ENCODE measurements around the gene KLHDC10.
A peak's percentile ranks its signal among the peaks of the same experiment; 100 is the strongest.
"Not testable (repeated sequence)": the region's sequence is repeated elsewhere in the genome, so short reads cannot be mapped to it uniquely, and the experiment has no call there.

Gene KLHDC10

DNA sequence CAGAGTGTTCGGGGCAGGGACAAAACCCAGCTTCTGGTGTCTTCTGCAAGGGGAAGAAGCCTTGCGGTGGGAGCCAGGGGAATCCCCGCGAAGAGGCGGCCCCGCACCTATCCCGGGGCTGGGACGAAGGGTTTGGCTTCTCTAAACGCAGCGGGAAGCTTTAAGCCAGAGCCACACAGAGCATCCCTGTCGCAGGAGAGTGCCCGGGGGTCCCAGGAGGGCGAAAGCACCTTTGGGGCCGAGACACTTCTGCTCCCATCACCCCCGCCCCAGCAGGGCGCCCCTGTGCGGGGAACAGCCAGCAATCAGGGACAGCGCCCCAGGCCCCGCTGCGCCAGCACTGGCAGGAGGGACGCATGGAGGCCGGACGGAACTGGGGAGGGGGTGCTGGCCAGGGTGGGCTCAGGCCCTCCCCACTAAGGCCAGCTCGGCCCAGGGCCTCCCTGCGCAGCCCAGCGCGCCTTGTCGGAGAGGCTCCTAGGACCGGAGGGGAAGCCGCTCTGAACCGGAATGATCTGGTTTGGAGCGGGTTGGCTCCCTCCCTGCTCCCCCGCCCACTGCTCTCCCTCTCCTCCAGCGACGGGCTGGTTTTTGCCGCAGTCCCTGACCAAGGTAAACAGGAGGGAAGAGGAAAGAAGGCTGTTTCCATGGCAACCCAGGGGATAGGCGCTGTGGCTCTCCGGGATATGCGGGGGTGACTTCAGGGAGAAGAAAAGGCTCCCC, 71.0 kb downstream of the KLHDC10 start:
- DNase-seq (ENCODE audit: low spot score) = peak; percentile 91

DNA sequence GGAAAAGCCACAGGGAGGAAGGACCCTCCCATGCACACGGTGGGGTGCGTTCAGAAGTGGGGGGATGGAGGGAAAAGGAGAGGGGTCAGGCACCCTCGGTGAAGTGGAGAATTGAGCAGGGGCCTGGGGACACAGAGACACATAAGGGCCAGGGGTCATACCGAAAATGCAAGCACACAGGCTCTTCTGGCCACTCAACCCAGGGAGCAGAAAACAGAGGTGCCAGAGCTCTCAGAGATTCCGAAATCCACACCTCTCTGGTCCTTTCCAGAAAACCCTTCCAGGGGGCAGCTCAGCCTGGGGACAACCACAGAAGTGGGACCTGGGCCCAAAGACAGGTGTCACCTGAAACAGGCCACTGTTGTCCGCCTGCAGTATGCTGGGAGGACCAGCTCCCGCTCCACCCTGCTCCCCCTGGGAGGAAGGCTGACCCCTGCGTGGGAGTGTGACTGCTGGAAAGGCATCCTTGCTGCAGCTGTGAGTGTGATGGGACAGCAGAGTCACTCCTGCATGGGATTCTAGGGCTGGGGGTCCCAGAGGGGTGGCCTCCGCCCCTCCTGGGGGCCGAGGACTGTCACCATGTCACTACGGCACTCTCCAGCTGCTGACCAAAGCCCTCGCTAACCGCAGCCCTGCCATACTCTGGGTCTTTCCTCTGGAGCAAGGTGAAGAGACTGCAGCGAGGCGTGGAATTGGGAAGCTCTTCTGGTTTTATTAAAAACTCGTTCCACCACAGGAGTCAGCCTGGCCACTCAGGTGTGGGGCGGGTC, 71.7 kb downstream of the KLHDC10 start:
- DNase-seq (ENCODE audit: low spot score) = no peak

DNA sequence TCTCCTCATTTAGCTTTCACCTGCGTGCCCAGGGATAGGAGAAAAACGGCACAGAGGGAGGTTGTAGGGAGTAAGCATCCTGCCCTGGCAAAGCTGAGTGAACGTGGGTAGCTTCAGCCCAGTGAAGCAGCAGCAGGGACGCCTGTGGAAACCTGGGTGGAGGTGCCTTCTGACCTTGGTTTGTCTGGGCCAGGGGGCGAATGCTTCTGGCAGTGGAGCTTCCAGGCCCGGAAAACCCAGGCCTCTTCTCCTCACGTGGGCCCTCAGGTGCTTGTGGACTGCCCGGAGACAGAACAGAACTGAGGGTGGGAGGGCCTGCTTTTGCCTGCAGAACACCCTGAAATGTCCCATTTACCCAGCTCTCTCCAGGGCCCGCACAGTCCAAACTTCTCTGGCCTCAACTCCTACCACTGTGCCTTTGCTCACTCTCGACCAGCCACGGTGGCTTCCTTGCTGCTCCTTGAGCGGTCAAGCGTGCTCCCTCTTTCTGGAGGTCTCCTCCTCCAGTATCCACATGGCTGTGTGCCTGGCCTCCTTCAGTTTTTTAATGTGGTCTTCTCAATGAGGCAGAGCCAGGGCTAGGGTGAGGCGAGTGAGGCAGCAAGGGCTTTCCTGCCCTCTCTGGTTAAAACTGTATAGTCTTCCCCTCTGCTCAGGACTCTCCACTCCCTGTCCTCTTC, 72.5 kb downstream of the KLHDC10 start:
- DNase-seq (ENCODE audit: low spot score) = no peak

- DNase-seq (ENCODE audit: low spot score) = no peak
Observed at GRCh38 chr7:130143334-130143732, 73.0 kb downstream of the KLHDC10 start.

DNA sequence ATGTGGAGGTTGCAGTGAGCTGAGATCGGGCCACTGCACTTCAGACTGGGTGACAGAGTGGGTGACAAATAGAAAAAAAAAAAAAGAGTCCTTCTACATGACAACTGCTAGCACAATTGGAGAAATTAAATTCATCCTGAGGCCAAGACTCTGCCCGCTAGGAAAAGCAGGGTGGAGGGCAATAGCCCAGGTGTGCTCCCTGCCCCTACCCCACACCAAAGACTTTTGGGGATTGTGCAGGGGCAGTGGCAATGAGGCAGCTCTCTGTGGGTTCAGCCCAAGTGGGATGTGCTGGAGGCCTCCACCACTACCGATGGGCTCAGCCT, 73.6 kb downstream of the KLHDC10 start:
- no peak for DNase-seq (ENCODE audit: low spot score)

DNA sequence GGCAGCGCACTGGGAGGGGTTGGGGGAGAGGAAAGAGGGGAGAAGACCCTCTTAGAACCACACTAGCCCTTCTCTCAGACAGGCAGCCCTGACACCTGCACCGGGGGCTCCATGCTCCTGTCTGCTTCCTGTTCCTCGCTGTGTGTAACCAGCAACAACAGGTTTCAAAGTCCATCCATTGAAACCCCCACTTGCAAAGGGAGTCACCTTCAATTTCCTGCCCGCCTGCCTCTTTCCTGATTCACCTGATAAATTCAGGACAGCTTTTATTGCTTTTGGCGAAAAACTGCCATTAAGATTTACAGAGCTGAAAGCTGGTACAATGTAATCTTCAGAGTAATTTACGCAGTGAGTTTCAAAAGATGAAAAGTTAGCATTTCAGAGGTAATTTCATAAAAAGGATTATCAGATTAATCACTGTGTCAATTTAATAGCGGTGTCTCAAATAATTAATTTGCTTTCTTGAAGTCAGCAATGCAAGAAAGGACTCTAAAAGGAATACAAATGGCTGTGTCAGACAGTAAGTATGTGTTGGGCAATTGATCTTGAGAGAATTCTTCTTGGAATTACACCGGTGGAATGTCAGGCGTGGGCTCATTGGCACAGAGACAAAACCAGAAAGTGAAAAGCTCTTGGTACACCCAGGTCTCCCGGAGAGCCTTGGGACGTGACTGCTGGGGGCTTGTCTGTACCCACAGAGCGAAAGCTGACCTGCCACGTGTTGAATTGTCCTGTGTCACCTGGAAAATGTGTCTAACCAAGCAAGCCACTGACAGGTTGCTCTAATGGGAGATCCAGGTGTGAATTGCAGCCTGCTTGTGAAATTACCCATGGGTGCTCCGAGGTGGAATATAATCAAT, 74.2 kb downstream of the KLHDC10 start:
- DNase-seq (ENCODE audit: low spot score) = no peak

GRCh38 chr7:130145424-130146100, 75.2 kb downstream of the KLHDC10 start:
- no peak for DNase-seq (ENCODE audit: low spot score)

- DNase-seq (ENCODE audit: low spot score) = not testable (repeated sequence)
Observed at GRCh38 chr7:130146142-130146541, 75.8 kb downstream of the KLHDC10 start.

GRCh38 chr7:130146693-130147405, 76.5 kb downstream of the KLHDC10 start:
- DNase-seq (ENCODE audit: low spot score) = no peak

DNA sequence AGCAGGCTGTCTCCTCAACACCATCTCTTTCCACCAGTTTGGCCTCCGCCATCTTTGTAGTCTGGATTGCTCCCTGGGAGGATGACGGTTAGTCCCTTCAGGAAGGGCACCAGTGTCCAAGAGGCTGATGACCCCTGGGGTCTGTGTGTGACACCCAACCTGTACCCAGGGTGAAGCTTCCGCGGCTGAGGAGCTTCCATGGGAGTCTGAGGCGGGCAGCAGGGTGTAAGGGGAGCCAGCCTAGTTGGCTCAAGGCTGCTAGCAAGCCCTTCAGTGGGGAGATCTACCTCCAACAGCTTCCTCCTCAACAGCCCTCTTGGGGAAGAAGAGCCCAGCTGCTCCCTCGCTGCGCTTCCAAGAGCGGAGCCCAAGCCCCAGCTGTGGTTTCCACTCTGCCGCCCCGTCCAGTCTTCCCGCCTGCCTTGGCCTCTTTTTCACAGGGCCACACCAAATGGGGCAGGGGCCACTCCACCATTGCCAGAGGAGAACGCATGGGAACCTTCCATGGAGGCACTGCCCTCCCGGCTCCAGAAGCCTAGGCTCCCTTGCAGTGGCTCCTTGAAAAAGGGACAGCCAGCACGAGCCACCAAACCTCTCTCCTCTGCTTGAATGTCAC, 77.5 kb downstream of the KLHDC10 start:
- DNase-seq (ENCODE audit: low spot score) = no peak

- DNase-seq (ENCODE audit: low spot score) = no peak
Observed at GRCh38 chr7:130148561-130148960, 78.2 kb downstream of the KLHDC10 start.

GRCh38 chr7:130149281-130150139, 79.2 kb downstream of the KLHDC10 start:
- DNase-seq (ENCODE audit: low spot score) = no peak

DNA sequence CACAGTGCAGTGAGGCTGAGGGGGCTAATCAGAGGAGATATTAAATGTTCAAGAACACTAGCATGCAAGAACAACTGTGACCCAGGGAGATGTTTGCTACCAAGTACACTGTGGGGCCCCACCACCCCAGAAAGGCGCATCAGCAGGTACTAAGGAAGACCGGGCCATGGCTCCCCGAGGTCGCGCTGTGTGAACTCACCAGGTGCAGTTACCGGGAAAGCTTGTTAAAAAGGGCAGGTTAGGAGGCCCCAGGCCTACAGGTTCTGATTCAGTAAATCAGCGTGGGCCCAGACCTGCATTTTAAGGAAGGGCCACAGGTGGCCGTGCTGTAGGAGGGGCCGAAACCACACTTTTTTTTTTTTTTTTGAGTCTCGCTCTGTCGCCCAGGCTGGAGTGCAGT, 80.3 kb downstream of the KLHDC10 start:
- DNase-seq (ENCODE audit: low spot score) = no peak

- no peak for DNase-seq (ENCODE audit: low spot score)
Observed at GRCh38 chr7:130151591-130152492, 81.5 kb downstream of the KLHDC10 start.

DNA sequence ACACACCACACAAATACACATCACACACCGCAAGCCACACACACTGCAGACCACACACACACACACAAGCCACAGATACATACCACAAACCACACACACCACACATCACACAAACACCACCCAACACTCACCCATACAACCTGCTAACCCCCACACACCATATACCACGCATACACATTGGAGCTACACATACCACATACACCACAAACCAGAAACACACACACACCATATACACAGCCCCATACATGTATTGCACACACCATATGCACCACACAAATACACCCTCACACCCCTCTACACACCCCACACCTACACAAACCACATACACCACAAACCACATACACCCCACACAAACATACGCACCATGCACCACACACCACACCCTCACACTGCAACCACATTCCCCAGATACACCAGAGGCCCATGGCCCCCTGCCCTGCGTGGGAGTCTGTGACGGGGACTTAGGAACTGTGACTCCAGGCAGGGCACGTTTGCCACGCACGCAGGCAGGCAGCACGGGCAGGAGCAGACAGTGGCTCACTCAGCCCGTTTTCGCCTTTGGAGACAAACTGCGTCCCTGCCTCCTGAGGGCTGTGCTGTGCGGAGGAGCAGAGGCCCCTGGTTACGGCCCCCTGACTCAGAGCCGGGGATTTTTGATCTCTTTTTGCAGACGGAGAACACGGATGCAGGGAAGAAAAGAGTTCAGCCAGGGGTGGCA, 82.3 kb downstream of the KLHDC10 start:
- no peak for DNase-seq (ENCODE audit: low spot score)

- DNase-seq (ENCODE audit: low spot score) = no peak
Observed at GRCh38 chr7:130153211-130153908, 83.0 kb downstream of the KLHDC10 start.

- DNase-seq (ENCODE audit: low spot score) = no peak
Observed at GRCh38 chr7:130154131-130154500, 83.8 kb downstream of the KLHDC10 start.

All from left forelimb (tissue), 1 donor.